ENCODE results near the gene CRYBG3. TPM values are rescaled to one million over a fixed set of nuclear protein-coding genes. Genes with fewer than 3 reads are reported as not detected.

CRYBG3 gene
- total RNA-seq, 1 donor from 2014 or later, result 18.6 TPM

DNA sequence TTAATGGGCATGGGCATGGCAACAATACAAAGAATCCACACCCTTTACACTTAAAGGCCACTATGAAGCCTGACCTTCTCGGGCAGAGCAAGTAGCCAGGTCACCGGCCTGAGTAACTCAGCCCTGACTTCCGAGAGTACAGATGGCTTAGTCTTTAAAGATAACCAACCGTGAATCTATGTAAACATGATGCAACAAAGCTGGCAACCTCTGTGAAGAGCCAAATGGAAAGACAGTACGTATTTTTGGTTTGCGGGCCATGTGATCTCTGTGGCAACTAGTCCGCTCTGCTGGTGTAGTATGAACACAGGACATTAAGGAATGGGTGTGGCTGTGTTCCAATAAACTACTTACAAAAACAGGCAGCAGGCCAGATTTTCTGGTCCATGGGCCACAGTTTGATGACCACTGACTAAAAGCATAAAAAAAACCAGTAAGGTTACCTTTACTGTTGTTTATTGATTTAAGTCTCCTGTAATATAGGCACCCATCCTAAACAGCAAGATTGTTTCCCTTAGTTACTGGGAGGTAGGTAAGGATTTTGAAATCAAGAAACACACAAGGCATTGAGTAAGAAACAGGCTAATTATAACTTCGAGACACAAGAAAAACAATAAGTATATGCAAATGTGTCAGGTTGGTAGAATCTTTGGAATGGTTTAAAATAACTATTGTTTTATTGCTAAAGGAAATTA is 136.0 kb downstream of the CRYBG3 start:
- intact Hi-C loops (cut with DNase I), result no loop called here
- DNase-seq (no peak), ATAC-seq (ENCODE audit: poor library complexity) (no peak)

DNA sequence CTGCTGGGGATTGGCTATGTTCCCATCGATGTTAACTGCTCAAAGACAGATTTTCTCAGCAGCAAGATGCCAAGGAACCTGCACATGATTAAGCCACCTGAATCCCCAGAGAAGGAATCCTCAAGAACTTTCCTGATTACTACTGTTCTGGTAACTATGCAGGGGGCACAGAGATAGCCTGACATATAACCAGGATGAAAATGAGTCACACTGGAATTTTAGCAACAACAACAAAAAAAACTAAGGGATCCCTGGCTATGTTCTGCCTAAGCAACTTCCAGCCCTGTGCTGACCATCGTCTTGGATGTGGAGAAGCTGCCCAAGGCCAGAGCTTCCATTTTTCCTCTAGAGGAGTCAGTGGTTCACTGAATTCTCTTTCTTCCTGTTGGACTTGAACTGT is 136.6 kb downstream of the CRYBG3 start:
- no peak for DNase-seq
- intact Hi-C loops (cut with DNase I), result no loop called here

DNA sequence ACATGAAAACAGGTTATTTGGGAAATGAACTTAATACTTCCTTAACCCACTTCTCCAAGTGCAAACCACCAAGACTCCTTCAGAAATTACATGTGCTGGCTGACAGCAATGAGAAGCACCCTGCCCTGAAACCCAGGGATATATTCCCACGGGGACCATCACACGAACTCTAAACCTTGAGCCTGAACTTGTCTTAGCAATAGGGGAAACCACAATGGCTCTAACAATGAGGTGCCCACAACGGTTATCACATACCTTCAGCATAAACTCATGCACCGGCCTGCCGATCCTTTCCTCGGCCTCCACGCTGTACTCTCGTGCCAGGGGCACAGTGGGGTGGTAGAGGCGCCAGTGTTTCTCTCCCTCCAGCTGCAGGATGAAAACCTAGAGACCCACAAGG is 137.0 kb downstream of the CRYBG3 start:
- ATAC-seq (ENCODE audit: poor library complexity) (no peak), DNase-seq (no peak)
- intact Hi-C loops (cut with DNase I), result no loop called here

More for the DNA sequence above, 136.6 kb downstream of the CRYBG3 start:
- no peak for ATAC-seq (ENCODE audit: poor library complexity)

DNA sequence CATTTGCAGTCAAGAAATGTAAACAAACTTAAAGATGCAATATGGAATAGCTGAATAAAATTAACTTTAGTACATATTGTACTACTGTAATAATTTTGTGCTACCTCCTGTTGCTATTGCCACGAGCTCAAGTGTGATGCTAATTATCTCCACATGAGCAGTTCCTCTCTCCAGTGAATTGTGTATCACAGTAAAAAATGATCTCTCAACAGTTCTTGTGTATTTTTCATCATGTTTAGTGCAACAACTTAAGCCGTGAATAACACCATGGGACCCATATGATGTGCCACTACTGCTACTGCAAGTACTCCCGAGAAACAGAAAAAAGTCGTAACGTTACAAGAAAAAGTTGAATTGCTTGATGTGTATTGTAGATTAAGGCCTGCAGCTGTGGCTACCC is 138.1 kb downstream of the CRYBG3 start:
- ATAC-seq (ENCODE audit: poor library complexity) (no peak), DNase-seq (no peak)
- intact Hi-C loops (cut with DNase I), result no loop called here

- DNase-seq (no peak), ATAC-seq (ENCODE audit: poor library complexity) (no peak)
- intact Hi-C loops (cut with DNase I), result no loop called here
Measured at GRCh38 chr3:97960551-97960950, 138.7 kb downstream of the CRYBG3 start.

- intact Hi-C loops (cut with DNase I), result no loop called here
- DNase-seq, result no peak
- no peak for ATAC-seq (ENCODE audit: poor library complexity)
Measured at GRCh38 chr3:97960993-97961766, 139.4 kb downstream of the CRYBG3 start.

DNA sequence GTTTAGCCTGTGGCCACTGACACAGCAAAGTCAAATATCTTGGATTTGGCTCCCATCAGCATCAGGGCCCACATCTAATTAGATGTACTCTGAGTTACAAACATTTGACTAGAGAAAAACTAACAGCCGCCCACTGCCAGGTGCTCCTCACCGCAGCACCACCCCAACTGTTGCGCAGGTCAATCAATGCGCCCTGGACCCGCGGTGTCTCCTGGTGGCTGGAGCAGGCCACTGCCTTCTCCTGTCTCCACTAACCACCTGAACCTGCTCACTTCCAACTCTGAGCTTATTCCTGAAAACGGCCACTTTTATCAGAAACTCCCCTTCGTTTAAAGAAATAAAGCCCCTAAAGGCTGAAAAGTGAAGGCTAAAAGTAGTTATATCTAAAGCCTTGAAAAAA is 146.2 kb downstream of the CRYBG3 start:
- ATAC-seq (ENCODE audit: poor library complexity), result no peak
- DNase-seq, result no peak
- intact Hi-C loops (cut with DNase I), result no loop called here

GRCh38 chr3:97968376-97968775 is 146.6 kb downstream of the CRYBG3 start:
- DNase-seq (no peak), ATAC-seq (ENCODE audit: poor library complexity) (no peak)
- intact Hi-C loops (cut with DNase I), result no loop called here

GRCh38 chr3:97969541-97969940 is 147.7 kb downstream of the CRYBG3 start:
- intact Hi-C loops (cut with DNase I), result no loop called here
- DNase-seq, result no peak
- no peak for ATAC-seq (ENCODE audit: poor library complexity)

DNA sequence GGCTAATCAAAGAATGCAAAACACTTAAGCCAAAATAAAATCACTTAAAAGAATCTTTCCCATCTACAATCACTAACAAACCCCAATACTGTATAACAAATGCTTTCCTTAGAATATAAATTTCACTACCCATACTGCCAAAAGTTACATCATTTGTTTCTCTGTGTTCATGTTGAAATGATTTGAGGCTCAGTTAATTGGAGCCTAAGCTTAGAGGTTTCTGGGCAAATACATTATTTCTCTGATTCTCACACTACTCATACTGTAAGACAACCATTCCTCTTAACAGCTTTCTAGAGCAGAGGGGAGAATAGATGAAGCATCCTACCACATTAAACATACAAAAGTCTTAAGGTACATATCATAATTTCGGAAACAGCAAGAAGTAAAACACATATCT is 148.3 kb downstream of the CRYBG3 start:
- intact Hi-C loops (cut with DNase I), result no loop called here

DNA sequence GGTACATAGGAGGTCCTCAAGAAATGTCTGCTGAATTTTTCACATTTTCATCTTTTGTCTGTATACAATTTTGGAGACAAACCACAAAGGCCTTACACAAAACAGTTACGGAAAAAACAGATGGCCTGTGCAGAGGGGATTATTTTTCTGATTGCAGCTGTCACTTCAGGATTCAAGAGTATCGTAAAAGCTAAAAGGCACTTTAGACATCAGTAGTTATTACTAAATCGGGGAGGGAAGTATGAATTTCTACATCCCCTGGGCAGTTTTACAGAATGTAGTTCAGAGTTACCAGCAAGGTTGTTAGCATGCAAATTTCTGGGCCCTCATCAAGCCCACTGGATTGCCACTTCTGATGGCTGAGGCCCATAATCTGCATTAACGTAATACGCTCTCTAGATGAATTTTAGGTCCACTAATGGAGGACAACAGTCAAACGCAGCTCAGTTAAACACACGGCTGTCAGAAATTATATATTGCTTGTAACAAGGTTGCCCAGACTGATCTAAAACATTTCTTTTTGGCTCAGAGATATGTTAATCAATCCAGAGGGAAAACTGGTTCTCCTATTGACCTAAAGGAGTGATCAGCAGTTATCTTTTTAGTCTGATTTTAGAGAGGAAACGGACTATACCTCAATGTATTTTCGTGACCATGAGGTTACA is 149.3 kb downstream of the CRYBG3 start:
- intact Hi-C loops (cut with DNase I), result no loop called here
- no peak for ATAC-seq (ENCODE audit: poor library complexity)
- no peak for DNase-seq

More for the DNA sequence above, 148.3 kb downstream of the CRYBG3 start:
- no peak for DNase-seq
- ATAC-seq (ENCODE audit: poor library complexity), result no peak

DNA sequence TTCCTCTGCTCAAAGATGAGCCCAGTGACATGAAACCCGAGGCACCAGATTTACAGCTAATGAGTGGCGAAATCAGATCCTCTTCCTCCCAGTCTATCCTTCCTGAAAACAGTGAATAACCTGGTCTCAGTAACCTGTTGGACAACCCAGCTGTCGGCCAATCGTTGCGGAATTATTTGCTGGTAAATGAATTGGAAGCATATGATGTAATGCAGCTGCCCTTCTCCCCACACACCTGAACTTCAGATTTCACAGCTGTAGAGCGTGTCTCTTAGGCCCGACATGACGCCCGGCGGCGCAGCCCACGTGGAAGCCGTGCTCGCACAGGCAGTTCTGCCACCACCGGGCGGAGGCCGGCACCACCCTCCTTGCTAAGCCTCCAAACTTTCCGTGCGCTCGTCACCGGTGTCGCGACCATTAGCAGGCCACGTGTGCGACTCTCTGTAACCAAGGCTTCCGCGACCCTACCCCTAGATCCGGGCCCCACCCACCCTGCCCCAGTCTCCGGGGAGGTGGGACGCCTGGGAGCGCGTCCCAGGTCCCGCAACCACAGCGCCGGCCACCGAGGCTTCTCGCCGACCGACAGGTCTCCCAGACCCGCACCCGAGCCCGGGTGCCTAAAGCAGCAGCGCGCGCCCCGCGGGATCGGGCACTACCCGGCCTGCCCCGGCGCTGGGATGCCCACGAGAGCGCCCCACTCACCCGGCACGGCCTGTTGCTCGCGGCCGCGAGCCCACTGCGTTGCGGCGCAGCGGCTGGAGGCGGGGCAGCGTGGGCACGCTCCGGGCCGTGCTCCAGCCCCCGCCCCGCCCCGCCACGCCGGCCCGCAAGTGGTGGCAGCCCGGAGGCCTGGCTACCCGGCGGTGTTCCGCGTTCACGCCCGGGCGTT is 150.1 kb downstream of the CRYBG3 start, which contains the start of gene RIOX2:
RIOX2 (minus strand) TSS at position 753 of the 889 bp plus-strand sequence. CDS start 4,838 bp downstream, outside the sequence.
- peak; percentile 87 for DNase-seq
- intact Hi-C loops (cut with DNase I), result no loop called here
- ATAC-seq (ENCODE audit: poor library complexity), result peak; percentile 99

DNA sequence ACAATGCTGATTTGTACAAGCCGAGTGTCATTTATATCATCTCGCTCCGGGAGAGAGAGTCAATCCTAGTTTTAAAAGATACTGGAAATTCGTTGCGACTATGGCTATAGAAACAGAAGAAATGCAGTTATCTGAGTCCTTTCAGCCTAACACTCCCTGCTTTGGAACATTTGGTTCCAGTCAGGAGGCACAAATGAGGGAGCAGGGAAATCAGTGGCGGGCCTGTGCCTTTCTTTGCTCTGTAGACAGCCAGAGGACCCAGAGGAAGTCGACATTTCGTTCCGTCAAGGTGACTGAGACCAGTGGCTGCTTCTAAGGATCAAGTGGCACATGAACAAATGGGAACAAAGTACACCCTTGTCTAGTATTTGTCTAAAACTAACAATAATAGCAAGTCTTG is 151.2 kb downstream of the CRYBG3 start:
- DNase-seq (no peak), ATAC-seq (ENCODE audit: poor library complexity) (no peak)
- intact Hi-C loops (cut with DNase I), result no loop called here

GRCh38 chr3:97974996-97975395 is 153.2 kb downstream of the CRYBG3 start:
- DNase-seq (no peak), ATAC-seq (ENCODE audit: poor library complexity) (no peak)
- intact Hi-C loops (cut with DNase I), result no loop called here

DNA sequence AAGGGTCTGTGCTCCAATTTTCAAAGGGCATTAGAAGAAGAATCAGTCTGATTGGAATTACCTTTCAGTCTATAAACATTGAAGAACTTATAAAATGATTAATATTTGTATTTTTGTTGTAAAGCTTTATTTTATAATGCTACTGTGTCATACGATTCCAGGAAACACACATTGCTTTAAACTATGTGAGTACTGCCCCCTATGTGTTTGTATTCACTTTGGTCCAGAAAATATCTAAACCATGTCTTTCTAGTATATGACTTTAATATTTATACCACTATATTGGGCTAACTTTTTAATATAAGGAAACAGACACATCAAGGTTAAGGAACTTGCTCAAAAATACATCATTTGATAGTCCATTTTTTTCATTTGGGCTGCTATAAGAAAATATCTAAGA is 153.7 kb downstream of the CRYBG3 start:
- intact Hi-C loops (cut with DNase I), result no loop called here
- DNase-seq, result no peak

DNA sequence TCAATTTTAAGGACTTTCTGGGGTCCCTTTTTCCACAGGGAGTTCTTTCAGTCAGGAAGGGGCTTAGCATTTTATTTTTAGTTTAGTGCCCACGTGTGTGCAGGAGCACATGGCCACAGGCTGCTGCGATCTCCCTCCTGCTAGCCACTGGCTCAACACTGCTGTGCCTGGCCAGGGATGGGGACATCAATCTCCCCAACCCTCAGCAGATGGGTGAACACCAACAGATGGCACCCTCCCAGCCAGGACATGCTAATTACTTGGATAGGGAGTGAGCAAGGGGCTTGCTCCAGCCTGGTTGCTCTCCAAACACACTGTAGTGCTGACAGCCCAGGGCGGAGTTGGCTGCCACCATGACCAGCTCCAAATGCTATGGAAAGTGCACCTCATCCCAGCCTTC is 157.8 kb downstream of the CRYBG3 start:
- ATAC-seq (ENCODE audit: poor library complexity), result peak; percentile 85
- intact Hi-C loops (cut with DNase I), result no loop called here
- peak; percentile 63 for DNase-seq

More for the DNA sequence above, 153.7 kb downstream of the CRYBG3 start:
- ATAC-seq (ENCODE audit: poor library complexity), result no peak

- peak; percentile 17 for ATAC-seq (ENCODE audit: poor library complexity)
- DNase-seq, result no peak
- intact Hi-C loops (cut with DNase I), result no loop called here
Measured at GRCh38 chr3:97981886-97982285, 160.1 kb downstream of the CRYBG3 start.

DNA sequence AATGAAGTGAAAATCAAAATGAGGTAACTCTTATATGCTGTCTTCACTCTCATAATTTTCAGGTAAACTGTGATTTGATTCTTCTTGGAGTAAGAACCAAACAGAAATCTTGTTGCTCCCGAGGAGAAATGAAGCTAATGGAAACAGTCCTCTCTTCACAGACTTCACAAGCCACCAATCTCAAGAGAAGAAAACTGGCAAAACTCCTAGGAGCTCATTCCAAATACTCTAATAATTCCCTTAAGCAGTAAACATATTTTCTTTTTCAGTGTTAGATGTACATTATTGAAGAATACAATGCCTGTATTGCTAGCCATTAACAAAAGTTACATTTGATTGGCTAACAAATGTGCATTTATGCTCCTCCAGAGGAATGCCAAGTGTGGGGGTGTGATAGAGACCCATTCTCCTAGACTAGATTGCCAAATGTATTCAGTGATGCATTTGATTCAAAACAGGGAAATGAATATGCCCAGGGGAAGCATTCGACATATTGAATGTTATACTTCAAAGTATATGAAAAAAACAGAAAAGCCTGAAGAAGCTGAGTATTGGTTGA is 162.2 kb downstream of the CRYBG3 start:
- no peak for ATAC-seq (ENCODE audit: poor library complexity)
- intact Hi-C loops (cut with DNase I), result no loop called here

More for the DNA sequence above, 162.2 kb downstream of the CRYBG3 start:
- DNase-seq, result no peak
